Astrocyte (in vitro differentiated cells and primary cell): ENCODE results near the gene GAB1. TPM values are rescaled to one million over a fixed set of nuclear protein-coding genes. Genes with fewer than 3 reads are reported as not detected.

ENCODE experiments used
- DNase-seq: peaks from one replicate; pipeline ENCODE4 v3.0.0-alpha.2; 2010; ENCODE audit warnings: low read depth
- FAIRE-seq: peaks from 2 replicates; lab custom pipeline; 2011; peaks lifted over from hg19 to GRCh38; lab: Jason Lieb, UNC
- H2AFZ ChIP-seq: 2 replicates; pipeline ENCODE4 v1.6.0; 2012; ENCODE audit warnings: low read depth, low read length, inconsistent platforms
- H3K27ac ChIP-seq: 2 replicates; pipeline ENCODE4 v1.5.1; 2011; ENCODE audit warnings: low read depth, low read length, inconsistent platforms
- H3K27me3 ChIP-seq: 2 replicates; pipeline ENCODE4 v1.6.0; 2011; ENCODE audit warnings: low read length, inconsistent platforms; ENCODE audit not compliant: insufficient read depth
- H3K36me3 ChIP-seq: 2 replicates; pipeline ENCODE4 v1.5.1; 2011; ENCODE audit warnings: low read length, inconsistent platforms; ENCODE audit not compliant: insufficient read depth
- H3K4me1 ChIP-seq: 2 replicates; pipeline ENCODE4 v1.5.1; 2011; ENCODE audit warnings: low read length, inconsistent platforms; ENCODE audit not compliant: insufficient read depth
- H3K4me2 ChIP-seq: 2 replicates; pipeline ENCODE4 v1.6.0; 2012; ENCODE audit warnings: low read length, inconsistent platforms
- H3K4me3 ChIP-seq: 2 replicates; pipeline ENCODE4 v1.5.1; 2011; ENCODE audit warnings: low read depth, mild to moderate bottlenecking, low read length, inconsistent platforms; ENCODE audit not compliant: insufficient read depth
- H3K79me2 ChIP-seq: 2 replicates; pipeline ENCODE4 v1.6.0; 2012; ENCODE audit warnings: mild to moderate bottlenecking, low read length, inconsistent platforms; ENCODE audit not compliant: insufficient read depth
- H3K9ac ChIP-seq: 2 replicates; pipeline ENCODE4 v1.6.0; 2012; ENCODE audit warnings: mild to moderate bottlenecking, low read length, inconsistent platforms
- H3K9me3 ChIP-seq: 2 replicates; pipeline ENCODE4 v1.5.1; 2012; ENCODE audit warnings: low read depth, mild to moderate bottlenecking, low read length, inconsistent platforms; ENCODE audit not compliant: insufficient read depth
- H4K20me1 ChIP-seq: 2 replicates; pipeline ENCODE4 v1.6.0; 2012; ENCODE audit warnings: low read length, inconsistent platforms; ENCODE audit not compliant: insufficient read depth
- H3K27ac Mint-ChIP-seq: one replicate; pipeline ENCODE4 v1.8.0; 2021; ENCODE audit warnings: mild to moderate bottlenecking, mixed read lengths; ENCODE audit not compliant: unreplicated experiment
- H3K27me3 Mint-ChIP-seq: one replicate; pipeline ENCODE4 v1.8.0; 2021; ENCODE audit warnings: low read depth, mixed read lengths; ENCODE audit not compliant: unreplicated experiment
- H3K36me3 Mint-ChIP-seq: one replicate; pipeline ENCODE4 v1.8.0; 2021; ENCODE audit warnings: low read depth, mixed read lengths; ENCODE audit not compliant: unreplicated experiment
- H3K4me1 Mint-ChIP-seq: one replicate; pipeline ENCODE4 v1.8.0; 2021; ENCODE audit warnings: low read depth, mixed read lengths; ENCODE audit not compliant: unreplicated experiment
- H3K4me3 Mint-ChIP-seq: one replicate; pipeline ENCODE4 v1.8.0; 2021; ENCODE audit warnings: mild to moderate bottlenecking, moderate library complexity, mixed read lengths; ENCODE audit not compliant: unreplicated experiment
- H3K9me3 Mint-ChIP-seq: one replicate; pipeline ENCODE4 v1.8.0; 2021; ENCODE audit warnings: mild to moderate bottlenecking, mixed read lengths; ENCODE audit not compliant: unreplicated experiment
- EZH2 ChIP-seq: IDR thresholded peaks from 2 replicates; pipeline ENCODE4 v1.6.1; 2012; ENCODE audit warnings: mild to moderate bottlenecking, low read length, inconsistent platforms; ENCODE audit not compliant: insufficient read depth
- total RNA-seq: library from RNA; stranded (reverse); gene quantifications from 2 replicates; pipeline ENCODE4 v1.2.1, GENCODE V29; 2021
- TF ChIP-seq, protein P1 (sequence below): IDR thresholded peaks from 2 replicates; pipeline ENCODE4 v1.5.1; 2011; ENCODE audit warnings: low read depth, mild to moderate bottlenecking, inconsistent platforms, low read length, moderate library complexity; ENCODE audit not compliant: insufficient read depth

GAB1 gene
- total RNA-seq, 1 donor from 2014 or later, result 12.4 TPM

DNA sequence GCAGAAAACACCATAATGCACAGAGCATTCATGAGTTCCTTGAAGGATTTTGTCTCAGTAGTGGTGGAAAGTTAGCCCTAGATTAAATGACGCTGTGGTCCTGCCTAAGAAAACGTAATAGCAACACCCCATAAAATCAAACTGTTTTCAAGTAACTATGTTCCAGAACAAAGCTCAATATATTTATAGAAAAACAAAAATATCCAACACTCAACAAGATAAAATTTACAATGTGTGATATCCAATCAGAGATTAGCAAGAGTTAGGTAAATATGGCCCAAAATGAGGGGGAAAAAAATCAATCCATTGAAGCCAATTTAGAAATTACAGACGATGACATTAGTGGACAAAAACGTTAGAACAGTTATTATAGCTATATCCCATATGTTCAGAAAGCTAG is 9.9 kb upstream of the GAB1 start:
- no peak overlapping the region for H3K4me3 ChIP-seq
- FAIRE-seq (no peak), DNase-seq (no peak)
- Mint-ChIP-seq H3K27ac (no peak overlapping the region), H3K4me3 (no peak overlapping the region), H3K9me3 (no peaks in the 10 kb centered on the region), H3K4me1 (peaks cover 4% of the 10 kb centered on the region), H3K36me3 (no peaks in the 10 kb centered on the region), H3K27me3 (no peaks in the 10 kb centered on the region)
- H3K36me3 ChIP-seq, result no peaks in the 10 kb centered on the region
- no peak overlapping the region for H3K9ac ChIP-seq
- no peaks in the 10 kb centered on the region for H4K20me1 ChIP-seq
- TF ChIP-seq, protein P1, sequence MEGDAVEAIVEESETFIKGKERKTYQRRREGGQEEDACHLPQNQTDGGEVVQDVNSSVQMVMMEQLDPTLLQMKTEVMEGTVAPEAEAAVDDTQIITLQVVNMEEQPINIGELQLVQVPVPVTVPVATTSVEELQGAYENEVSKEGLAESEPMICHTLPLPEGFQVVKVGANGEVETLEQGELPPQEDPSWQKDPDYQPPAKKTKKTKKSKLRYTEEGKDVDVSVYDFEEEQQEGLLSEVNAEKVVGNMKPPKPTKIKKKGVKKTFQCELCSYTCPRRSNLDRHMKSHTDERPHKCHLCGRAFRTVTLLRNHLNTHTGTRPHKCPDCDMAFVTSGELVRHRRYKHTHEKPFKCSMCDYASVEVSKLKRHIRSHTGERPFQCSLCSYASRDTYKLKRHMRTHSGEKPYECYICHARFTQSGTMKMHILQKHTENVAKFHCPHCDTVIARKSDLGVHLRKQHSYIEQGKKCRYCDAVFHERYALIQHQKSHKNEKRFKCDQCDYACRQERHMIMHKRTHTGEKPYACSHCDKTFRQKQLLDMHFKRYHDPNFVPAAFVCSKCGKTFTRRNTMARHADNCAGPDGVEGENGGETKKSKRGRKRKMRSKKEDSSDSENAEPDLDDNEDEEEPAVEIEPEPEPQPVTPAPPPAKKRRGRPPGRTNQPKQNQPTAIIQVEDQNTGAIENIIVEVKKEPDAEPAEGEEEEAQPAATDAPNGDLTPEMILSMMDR, result no peak
- no peak for TF ChIP-seq EZH2
- no peaks in the 10 kb centered on the region for H3K4me1 ChIP-seq
- H3K27ac ChIP-seq, result no peak overlapping the region
- no peaks in the 10 kb centered on the region for H3K79me2 ChIP-seq
- no peak overlapping the region for H3K4me2 ChIP-seq
- H3K9me3 ChIP-seq, result no peaks in the 10 kb centered on the region
- no peak overlapping the region for H2AFZ ChIP-seq
- H3K27me3 ChIP-seq, result no peaks in the 10 kb centered on the region

DNA sequence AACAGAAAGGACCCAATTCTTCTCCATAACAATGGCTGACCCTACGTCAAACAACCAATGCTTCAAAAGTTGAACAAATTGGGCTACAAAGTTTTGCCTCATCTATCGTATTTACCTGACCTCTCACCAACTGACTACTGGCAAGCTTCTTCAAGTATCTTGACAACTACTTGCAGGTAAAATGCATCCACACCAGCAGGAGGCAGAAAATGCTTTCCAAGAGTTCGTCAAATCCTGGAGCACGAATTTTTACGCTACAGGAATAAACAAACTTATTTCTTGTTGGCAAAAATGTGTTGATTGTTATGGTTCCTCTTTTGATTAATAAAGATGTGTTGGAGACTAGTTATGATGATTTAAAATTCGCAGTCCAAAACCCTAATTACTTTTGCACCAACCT is 6.7 kb upstream of the GAB1 start:
- Mint-ChIP-seq H3K27ac (no peak overlapping the region), H3K27me3 (no peaks in the 10 kb centered on the region), H3K4me1 (peaks cover 4% of the 10 kb centered on the region), H3K9me3 (peaks cover 2% of the 10 kb centered on the region), H3K4me3 (no peak overlapping the region), H3K36me3 (no peaks in the 10 kb centered on the region)
- H4K20me1 ChIP-seq, result no peaks in the 10 kb centered on the region
- DNase-seq, result no peak
- H3K9ac ChIP-seq, result no peak overlapping the region
- H3K27me3 ChIP-seq, result no peaks in the 10 kb centered on the region
- H3K4me1 ChIP-seq, result no peaks in the 10 kb centered on the region
- H3K79me2 ChIP-seq, result no peaks in the 10 kb centered on the region
- H3K9me3 ChIP-seq, result no peaks in the 10 kb centered on the region
- H3K4me3 ChIP-seq, result no peak overlapping the region
- no peak overlapping the region for H3K27ac ChIP-seq
- TF ChIP-seq, protein P1, result no peak
- no peak for TF ChIP-seq EZH2
- no peak overlapping the region for H2AFZ ChIP-seq
- H3K4me2 ChIP-seq, result no peak overlapping the region
- no peak for FAIRE-seq
- no peaks in the 10 kb centered on the region for H3K36me3 ChIP-seq

DNA sequence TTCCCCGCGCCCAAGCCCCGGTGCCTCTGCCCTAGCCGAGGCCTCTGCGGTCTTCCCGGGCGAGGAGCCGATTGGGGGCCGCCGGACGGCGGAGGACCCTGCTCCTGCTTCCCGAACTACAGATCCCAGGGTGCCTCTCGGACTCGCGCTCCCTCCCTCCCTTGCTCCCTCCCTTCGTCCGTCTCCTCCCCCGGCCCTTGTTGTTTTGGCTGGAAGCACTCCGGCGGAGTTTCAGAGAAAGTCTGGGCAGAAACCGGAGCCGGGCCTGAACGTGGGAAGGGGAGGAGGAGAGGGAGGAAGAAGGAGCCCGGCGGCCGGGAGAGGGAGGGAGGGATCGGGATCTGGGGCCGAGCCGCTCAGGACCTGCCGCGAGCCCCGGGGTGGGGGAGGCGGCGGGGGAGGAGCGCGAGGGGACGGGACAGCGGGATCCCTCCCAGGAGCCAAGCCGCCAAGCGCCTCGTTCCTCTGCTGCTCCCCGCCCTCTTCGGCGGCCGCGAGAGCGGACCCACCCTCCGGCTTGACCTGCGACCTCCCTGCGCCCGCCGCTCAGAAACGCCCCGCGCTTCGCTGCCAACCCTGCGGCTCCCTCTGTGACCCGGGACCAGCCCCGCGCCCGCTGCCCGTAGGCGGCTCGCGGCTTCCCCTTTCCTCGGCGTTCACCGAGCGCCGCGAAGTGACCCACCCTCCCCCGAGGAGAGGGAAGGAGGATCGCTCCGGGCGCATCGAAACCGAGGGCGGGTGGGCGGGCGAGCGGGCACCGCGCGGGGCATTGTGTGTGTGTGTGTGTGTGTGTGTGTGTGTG is 496 bp upstream of the GAB1 start:
- no peak for FAIRE-seq
- Histone ChIP-seq H3K9ac (peak overlapping the region; percentile 93), H3K9me3 (no peaks in the 10 kb centered on the region), H3K27me3 (no peaks in the 10 kb centered on the region), H3K79me2 (peaks cover 14% of the 10 kb centered on the region), H4K20me1 (peaks cover 26% of the 10 kb centered on the region), H3K4me3 (peak overlapping the region; percentile 78), H3K27ac (peak overlapping the region; percentile 86), H3K4me1 (peaks cover 5% of the 10 kb centered on the region), H3K36me3 (no peaks in the 10 kb centered on the region), H2AFZ (peak overlapping the region; percentile 96), H3K4me2 (peak overlapping the region; percentile 96)
- no peaks in the 10 kb centered on the region for H3K36me3 Mint-ChIP-seq
- peaks cover 2% of the 10 kb centered on the region for H3K9me3 Mint-ChIP-seq
- H3K27ac Mint-ChIP-seq, result peak overlapping the region; percentile 81
- TF ChIP-seq, protein P1, result no peak
- no peak for TF ChIP-seq EZH2
- DNase-seq, result peak; percentile 85
- H3K4me3 Mint-ChIP-seq, result peak overlapping the region; percentile 98
- no peaks in the 10 kb centered on the region for H3K27me3 Mint-ChIP-seq
- H3K4me1 Mint-ChIP-seq, result peaks cover 3% of the 10 kb centered on the region
